ENCODE data around the gene RER1. TPM values are rescaled to one million over a fixed set of nuclear protein-coding genes. Genes with fewer than 3 reads are reported as not detected.

Gene RER1
- total RNA-seq, 1 experiment from 2014 or later = 155 TPM

DNA sequence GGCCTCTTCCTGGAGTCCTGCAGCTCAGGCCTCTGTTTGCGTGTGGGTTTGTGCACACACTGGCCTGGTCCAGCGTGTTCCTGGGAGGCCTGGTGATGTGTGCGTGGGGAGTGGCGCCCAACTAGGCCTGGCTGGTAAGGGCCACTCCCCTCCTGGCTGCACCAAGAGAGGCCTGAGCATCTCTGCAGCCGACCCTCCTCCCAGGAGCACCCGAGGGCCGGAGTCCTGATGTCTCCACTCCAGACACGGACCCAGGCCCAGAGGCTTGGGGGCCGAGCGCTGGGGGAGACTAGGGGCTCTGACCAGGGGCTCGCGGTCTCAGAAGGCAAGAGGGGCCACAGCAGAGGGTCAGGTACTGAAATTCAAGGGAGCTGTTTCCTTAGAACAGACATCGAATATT, 33.6 kb upstream of the RER1 start:
- no TSS peak for BruUV-seq (replicated peaks)
- intact Hi-C loops (cut with micrococcal nuclease) = no loop called here
- Histone ChIP-seq H3K27me3 (ENCODE audit: insufficient read depth, low read length) (no peaks in the 10 kb centered on the region), H3K4me2 (ENCODE audit: low read length) (no peak overlapping the region), H3K4me3 (replicated peaks in 1 of 2; ENCODE audit: low read depth in 1 of 2, low read length in 2 of 2) (no peak overlapping the region), H3K9me2 (ENCODE audit: insufficient read depth) (no peaks in the 10 kb centered on the region), H4K20me1 (ENCODE audit: insufficient read depth) (no peaks in the 10 kb centered on the region), H2AFZ (ENCODE audit: low read depth, low read length, poor library complexity, severe bottlenecking) (no peak overlapping the region), H3K27ac (ENCODE audit: low read depth, low read length) (no peak overlapping the region), H3K36me3 (ENCODE audit: control insufficient read depth in 1 of 2, insufficient read depth in 2 of 2, low read length in 2 of 2) (no peaks in the 10 kb centered on the region), H3K4me1 (ENCODE audit: control insufficient read depth in 1 of 2, insufficient read depth in 2 of 2, low read length in 2 of 2) (peaks cover 13 to 15% of the 10 kb centered on the region in 2 experiments; a peak in 3 of 4 replicates), H3K9me3 (ENCODE audit: control insufficient read depth in 1 of 2, insufficient read depth in 1 of 2, low read depth in 1 of 2, low read length in 2 of 2) (no peaks in the 10 kb centered on the region), H3K9ac (ENCODE audit: low read length) (no peak overlapping the region), H3K79me2 (ENCODE audit: insufficient read depth, low read length) (no peaks in the 10 kb centered on the region)
- TF ChIP-seq CBX3 (IDR thresholded peaks at IDR 0.05; ENCODE audit: low read depth) (no peak), JUND (IDR thresholded peaks at IDR 0.05) (no peak), SIN3A (IDR thresholded peaks at IDR 0.05; ENCODE audit: low read depth) (no peak), TCF7L2 (IDR thresholded peaks at IDR 0.05; ENCODE audit: borderline replicate concordance, extremely low read depth, insufficient read depth, insufficient read length) (no peak), REST (IDR thresholded peaks at IDR 0.05; ENCODE audit: low read depth) (no peak), EGR1 (IDR thresholded peaks at IDR 0.05; ENCODE audit: low read depth) (no peak), SRF (IDR thresholded peaks at IDR 0.05; ENCODE audit: low read depth) (no peak)
- TF ChIP-seq, protein P1, sequence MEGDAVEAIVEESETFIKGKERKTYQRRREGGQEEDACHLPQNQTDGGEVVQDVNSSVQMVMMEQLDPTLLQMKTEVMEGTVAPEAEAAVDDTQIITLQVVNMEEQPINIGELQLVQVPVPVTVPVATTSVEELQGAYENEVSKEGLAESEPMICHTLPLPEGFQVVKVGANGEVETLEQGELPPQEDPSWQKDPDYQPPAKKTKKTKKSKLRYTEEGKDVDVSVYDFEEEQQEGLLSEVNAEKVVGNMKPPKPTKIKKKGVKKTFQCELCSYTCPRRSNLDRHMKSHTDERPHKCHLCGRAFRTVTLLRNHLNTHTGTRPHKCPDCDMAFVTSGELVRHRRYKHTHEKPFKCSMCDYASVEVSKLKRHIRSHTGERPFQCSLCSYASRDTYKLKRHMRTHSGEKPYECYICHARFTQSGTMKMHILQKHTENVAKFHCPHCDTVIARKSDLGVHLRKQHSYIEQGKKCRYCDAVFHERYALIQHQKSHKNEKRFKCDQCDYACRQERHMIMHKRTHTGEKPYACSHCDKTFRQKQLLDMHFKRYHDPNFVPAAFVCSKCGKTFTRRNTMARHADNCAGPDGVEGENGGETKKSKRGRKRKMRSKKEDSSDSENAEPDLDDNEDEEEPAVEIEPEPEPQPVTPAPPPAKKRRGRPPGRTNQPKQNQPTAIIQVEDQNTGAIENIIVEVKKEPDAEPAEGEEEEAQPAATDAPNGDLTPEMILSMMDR (IDR thresholded peaks at IDR 0.05 in 2 of 3, conservative IDR thresholded peaks at IDR 0.05 in 1 of 3; ENCODE audit: borderline replicate concordance in 1 of 3, insufficient read depth in 1 of 3, low read depth in 2 of 3, low read length in 2 of 3) = no peak
- ATAC-seq (no peak), DNase-seq (ENCODE audit: low read depth, low spot score) (no peak)
- RAD21 ChIA-PET (ENCODE audit: low non-redundant PET in 1 of 2, low total read pairs in 2 of 2, uncharacterized antibody in 2 of 2, unreplicated experiment in 2 of 2) = no interaction called here
- CTCF ChIA-PET = no interaction called here
- POLR2A ChIA-PET = no interaction called here
